ENCODE data around the gene TAX1BP1.
"Not testable (repeated sequence)": the region's sequence is repeated elsewhere in the genome, so short reads cannot be mapped to it uniquely, and the experiment has no call there.

Gene TAX1BP1

GRCh38 chr7:27834179-27834921, 94.4 kb downstream of the TAX1BP1 start:
- Mint-ChIP-seq H3K36me3 (ENCODE audit: low read depth) (peaks cover 6% of the 10 kb centered on the region), H3K27me3 (no peaks in the 10 kb centered on the region), H3K27ac (no peak overlapping the region), H3K4me3 (no peak overlapping the region), H3K9me3 (no peaks in the 10 kb centered on the region), H3K4me1 (no peaks in the 10 kb centered on the region)
- ATAC-seq (no peak), DNase-seq (no peak)

DNA sequence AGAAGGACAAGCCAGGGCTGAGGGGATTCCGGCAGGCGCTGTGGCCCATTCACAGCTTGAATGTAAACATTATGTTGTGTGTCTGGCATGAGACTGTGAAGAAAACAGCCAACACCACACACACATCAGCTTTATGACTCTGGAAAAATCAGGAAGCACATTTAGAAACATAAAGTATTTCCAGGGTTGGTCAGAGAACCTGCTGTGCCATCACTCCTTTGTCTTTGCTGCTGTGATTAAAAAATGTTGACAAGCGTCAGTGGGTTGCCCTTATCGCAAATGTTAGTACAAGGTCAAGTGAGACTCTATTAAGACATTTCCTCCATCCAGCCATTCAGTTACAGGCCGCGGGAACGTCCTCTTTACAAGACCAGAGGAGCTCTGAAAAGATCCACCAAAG, 95.4 kb downstream of the TAX1BP1 start:
- DNase-seq (no peak), ATAC-seq (no peak)
- Mint-ChIP-seq H3K9me3 (no peaks in the 10 kb centered on the region), H3K36me3 (ENCODE audit: low read depth) (peaks cover 6% of the 10 kb centered on the region), H3K27ac (no peak overlapping the region), H3K4me1 (peaks cover 6% of the 10 kb centered on the region), H3K27me3 (no peaks in the 10 kb centered on the region), H3K4me3 (no peak overlapping the region)

- no peak for ATAC-seq
- Mint-ChIP-seq H3K4me1 (peaks cover 9% of the 10 kb centered on the region), H3K27ac (no peak overlapping the region)
These were observed 96.6 kb downstream of the TAX1BP1 start for GRCh38 chr7:27836536-27836935.

GRCh38 chr7:27839099-27839498, 99.1 kb downstream of the TAX1BP1 start:
- Mint-ChIP-seq H3K9me3 (no peaks in the 10 kb centered on the region), H3K4me1 (peaks cover 9% of the 10 kb centered on the region), H3K36me3 (ENCODE audit: low read depth) (peaks cover 4% of the 10 kb centered on the region), H3K27ac (no peak overlapping the region), H3K27me3 (no peaks in the 10 kb centered on the region), H3K4me3 (no peak overlapping the region)
- no peak for DNase-seq
- no peak for ATAC-seq

More at GRCh38 chr7:27836536-27836935, 96.6 kb downstream of the TAX1BP1 start:
- Mint-ChIP-seq H3K36me3 (ENCODE audit: low read depth) (peaks cover 6% of the 10 kb centered on the region), H3K4me3 (no peak overlapping the region), H3K9me3 (no peaks in the 10 kb centered on the region), H3K27me3 (no peaks in the 10 kb centered on the region)
- no peak for DNase-seq

GRCh38 chr7:27840313-27840712, 100.4 kb downstream of the TAX1BP1 start:
- H3K9me3 Mint-ChIP-seq: no peaks in the 10 kb centered on the region
- H3K27me3 Mint-ChIP-seq: no peaks in the 10 kb centered on the region
- H3K4me1 Mint-ChIP-seq: peaks cover 9% of the 10 kb centered on the region
- H3K27ac Mint-ChIP-seq: no peak overlapping the region
- ATAC-seq (peak; percentile 61), DNase-seq (peak; percentile 18)
- no peak overlapping the region for H3K4me3 Mint-ChIP-seq
- H3K36me3 Mint-ChIP-seq (ENCODE audit: low read depth): no peaks in the 10 kb centered on the region

GRCh38 chr7:27840760-27841364, 100.9 kb downstream of the TAX1BP1 start:
- H3K4me3 Mint-ChIP-seq: no peak overlapping the region
- H3K27me3 Mint-ChIP-seq: no peaks in the 10 kb centered on the region
- ATAC-seq: peak; percentile 21
- H3K4me1 Mint-ChIP-seq: peaks cover 9% of the 10 kb centered on the region
- no peak for DNase-seq
- H3K36me3 Mint-ChIP-seq (ENCODE audit: low read depth): no peaks in the 10 kb centered on the region
- no peaks in the 10 kb centered on the region for H3K9me3 Mint-ChIP-seq
- no peak overlapping the region for H3K27ac Mint-ChIP-seq

GRCh38 chr7:27842094-27842692, 102.2 kb downstream of the TAX1BP1 start:
- no peaks in the 10 kb centered on the region for H3K9me3 Mint-ChIP-seq
- DNase-seq: no peak
- no peak overlapping the region for H3K4me3 Mint-ChIP-seq
- H3K27me3 Mint-ChIP-seq: no peaks in the 10 kb centered on the region
- no peaks in the 10 kb centered on the region for H3K36me3 Mint-ChIP-seq (ENCODE audit: low read depth)
- ATAC-seq: no peak
- peaks cover 9% of the 10 kb centered on the region for H3K4me1 Mint-ChIP-seq
- H3K27ac Mint-ChIP-seq: no peak overlapping the region

- H3K27ac Mint-ChIP-seq: no peak overlapping the region
- H3K4me1 Mint-ChIP-seq: peaks cover 9% of the 10 kb centered on the region
- H3K4me3 Mint-ChIP-seq: no peak overlapping the region
- no peaks in the 10 kb centered on the region for H3K27me3 Mint-ChIP-seq
- DNase-seq (no peak), ATAC-seq (no peak)
- H3K9me3 Mint-ChIP-seq: no peaks in the 10 kb centered on the region
- H3K36me3 Mint-ChIP-seq (ENCODE audit: low read depth): no peaks in the 10 kb centered on the region
These were observed 102.9 kb downstream of the TAX1BP1 start for GRCh38 chr7:27842851-27843250.

DNA sequence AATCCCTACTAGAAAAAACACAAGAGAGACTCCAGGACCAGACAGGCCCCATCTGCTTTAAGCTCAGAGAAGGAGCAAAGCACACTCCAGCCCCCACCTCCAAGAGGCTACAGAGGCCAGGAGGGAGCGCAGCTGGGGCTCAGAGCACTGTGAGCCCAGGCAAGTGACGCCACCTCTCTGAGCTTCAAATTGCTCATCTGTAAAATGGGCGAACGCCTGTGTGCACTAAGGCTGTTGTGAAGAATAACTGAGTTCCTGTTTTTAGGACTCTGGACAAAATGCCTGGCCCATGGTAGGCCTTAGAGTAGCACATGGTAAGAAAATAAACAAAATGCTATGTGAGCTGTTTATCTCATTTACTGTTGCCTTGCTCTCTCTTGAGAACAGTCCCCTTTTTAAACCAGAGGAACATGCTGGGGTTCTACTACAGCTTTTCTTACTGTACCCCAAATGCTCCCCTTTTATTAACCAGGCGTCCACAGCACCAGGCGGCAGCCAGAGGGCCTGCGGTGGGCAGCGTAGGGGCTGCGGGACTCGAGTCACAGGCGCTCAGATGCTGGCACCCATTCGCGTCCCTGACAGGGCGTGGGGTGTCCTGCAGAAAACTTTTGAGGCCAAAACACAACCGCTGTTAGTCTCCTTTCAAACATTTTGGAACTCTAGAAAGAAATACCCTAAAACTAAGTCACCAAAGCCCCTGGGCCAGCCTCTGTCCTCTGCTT, 103.8 kb downstream of the TAX1BP1 start:
- Mint-ChIP-seq H3K9me3 (no peaks in the 10 kb centered on the region), H3K4me3 (no peak overlapping the region), H3K36me3 (ENCODE audit: low read depth) (no peaks in the 10 kb centered on the region), H3K4me1 (peaks cover 9% of the 10 kb centered on the region), H3K27me3 (no peaks in the 10 kb centered on the region), H3K27ac (no peak overlapping the region)
- DNase-seq (no peak), ATAC-seq (no peak)

DNA sequence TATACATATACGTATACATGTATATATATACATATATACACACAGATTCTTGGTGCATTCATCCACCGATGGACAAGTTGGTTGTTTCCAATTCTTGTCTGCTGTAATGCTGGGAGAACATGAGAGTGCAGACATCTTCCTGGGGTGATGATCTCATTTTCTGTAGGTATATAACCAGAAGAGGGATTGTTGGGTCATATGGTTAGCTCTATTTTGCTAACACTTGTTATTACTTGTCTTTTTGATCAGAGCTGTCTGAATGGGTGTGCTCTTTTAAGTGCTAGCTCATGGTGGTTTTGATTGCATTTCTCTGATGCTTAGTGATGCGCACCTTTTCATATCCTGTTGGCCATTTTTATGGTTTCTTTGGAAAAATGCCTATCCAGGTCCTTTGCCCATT, 106.4 kb downstream of the TAX1BP1 start:
- Mint-ChIP-seq H3K36me3 (ENCODE audit: low read depth) (no peaks in the 10 kb centered on the region), H3K4me1 (no peaks in the 10 kb centered on the region), H3K9me3 (no peaks in the 10 kb centered on the region), H3K27ac (no peak overlapping the region), H3K4me3 (no peak overlapping the region), H3K27me3 (no peaks in the 10 kb centered on the region)
- no peak for DNase-seq
- no peak for ATAC-seq

DNA sequence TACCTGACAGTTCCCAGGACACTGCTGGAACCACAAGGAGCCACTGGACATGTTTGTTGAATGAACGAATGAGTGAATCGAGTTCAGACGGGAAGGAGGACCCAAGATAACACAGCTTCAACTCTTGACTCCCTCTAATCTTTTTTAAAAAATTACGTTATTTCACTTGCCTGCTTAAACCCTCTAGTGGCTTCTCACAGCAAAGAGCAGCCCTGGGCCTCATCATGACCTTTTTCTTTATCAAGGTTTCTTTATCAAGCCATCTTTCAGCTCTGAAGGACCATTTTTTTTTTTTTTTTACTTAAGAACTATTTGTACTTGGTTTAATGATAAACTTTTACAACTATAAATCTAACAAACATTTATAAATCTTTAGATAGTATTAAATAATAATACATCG, 110.6 kb downstream of the TAX1BP1 start:
- Mint-ChIP-seq H3K27me3 (no peaks in the 10 kb centered on the region), H3K27ac (no peak overlapping the region), H3K36me3 (ENCODE audit: low read depth) (peaks cover 7% of the 10 kb centered on the region), H3K9me3 (peaks cover 4% of the 10 kb centered on the region), H3K4me3 (no peak overlapping the region), H3K4me1 (no peaks in the 10 kb centered on the region)
- ATAC-seq (no peak), DNase-seq (no peak)

- not testable (repeated sequence) for H3K9me3 Mint-ChIP-seq, H3K27ac Mint-ChIP-seq, H3K4me3 Mint-ChIP-seq, ATAC-seq, DNase-seq, H3K27me3 Mint-ChIP-seq, H3K4me1 Mint-ChIP-seq
- peaks cover 31% of the 10 kb centered on the region for H3K36me3 Mint-ChIP-seq (ENCODE audit: low read depth)
These were observed 116.9 kb downstream of the TAX1BP1 start for GRCh38 chr7:27856703-27857485.

DNA sequence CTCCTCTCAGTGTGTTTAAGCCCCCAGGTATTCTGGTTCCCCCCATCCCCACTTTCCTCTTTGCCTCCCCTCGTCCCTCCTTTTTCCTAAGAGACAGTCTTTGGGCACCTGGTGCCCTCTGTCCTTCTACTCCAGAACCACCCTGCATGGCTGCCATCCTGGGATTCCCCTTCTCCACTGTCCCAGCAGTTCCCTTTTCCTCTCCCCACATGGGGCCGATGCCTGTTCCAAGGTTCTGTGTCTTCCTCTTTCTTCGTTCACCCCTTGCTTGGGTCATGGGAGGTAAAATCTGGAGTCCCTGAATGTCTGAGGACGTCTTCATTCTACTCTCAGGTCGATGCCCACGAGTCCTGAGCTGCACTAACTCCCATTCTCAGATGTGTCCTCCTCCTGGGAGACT, 120.8 kb downstream of the TAX1BP1 start:
- peaks cover 25% of the 10 kb centered on the region for H3K36me3 Mint-ChIP-seq (ENCODE audit: low read depth)
- H3K4me1 Mint-ChIP-seq: no peaks in the 10 kb centered on the region
- no peaks in the 10 kb centered on the region for H3K9me3 Mint-ChIP-seq
- no peak overlapping the region for H3K4me3 Mint-ChIP-seq
- DNase-seq: no peak
- no peak overlapping the region for H3K27ac Mint-ChIP-seq
- H3K27me3 Mint-ChIP-seq: no peaks in the 10 kb centered on the region
- ATAC-seq: no peak

- no peak for ATAC-seq
- Mint-ChIP-seq H3K9me3 (no peaks in the 10 kb centered on the region), H3K27me3 (no peaks in the 10 kb centered on the region), H3K27ac (no peak overlapping the region), H3K36me3 (ENCODE audit: low read depth) (peaks cover 17% of the 10 kb centered on the region), H3K4me3 (no peak overlapping the region), H3K4me1 (no peaks in the 10 kb centered on the region)
- no peak for DNase-seq
These were observed 121.8 kb downstream of the TAX1BP1 start for GRCh38 chr7:27861747-27862146.

Measured in activated naive CD8-positive, alpha-beta T cell treated with anti-CD3 and anti-CD28 coated beads, Interleukin-2, amount 50 U/mL, for 24 hours (primary cell).